Liver (tissue), 9 donors: Measurements from ENCODE around the gene MSI2. TPM values are rescaled to one million over a fixed set of nuclear protein-coding genes. Genes with fewer than 3 reads are reported as not detected.

Source experiments
- DNase-seq: peaks from one replicate; pipeline ENCODE4 v3.0.0-alpha.2; 2017; ENCODE audit warnings: low spot score
- H3K27ac ChIP-seq, 2 donors: one replicate each; pipeline ENCODE4 v1.7.0; 2013; ENCODE audit warnings: inconsistent platforms in 2 of 2, low read length in 2 of 2, control low read depth in 1 of 2, low read depth in 1 of 2, mild to moderate bottlenecking in 1 of 2
- H3K27me3 ChIP-seq, 4 donors: one replicate each; pipeline versions ENCODE4 v1.6.1 to v1.7.0; 2013; ENCODE audit warnings: low read length in 3 of 4, inconsistent platforms in 1 of 4, mild to moderate bottlenecking in 1 of 4, moderate library complexity in 1 of 4; ENCODE audit not compliant: control insufficient read depth in 4 of 4, insufficient read depth in 4 of 4
- H3K36me3 ChIP-seq, 4 donors: one replicate each; pipeline versions ENCODE4 v1.6.1 to v1.7.0; 2013; ENCODE audit warnings: low read length in 3 of 4, mild to moderate bottlenecking in 3 of 4, low read depth in 1 of 4, moderate library complexity in 1 of 4; ENCODE audit not compliant: control insufficient read depth in 4 of 4, insufficient read depth in 3 of 4
- H3K4me1 ChIP-seq, 4 donors: one replicate each; pipeline versions ENCODE4 v1.6.1 to v1.7.0; 2013; ENCODE audit warnings: low read length in 3 of 4, mild to moderate bottlenecking in 3 of 4, moderate library complexity in 1 of 4; ENCODE audit not compliant: control insufficient read depth in 4 of 4, insufficient read depth in 4 of 4
- H3K4me3 ChIP-seq, 3 donors: one replicate each; pipeline versions ENCODE4 v1.6.1 to v1.7.0; 2013; ENCODE audit warnings: low read length in 3 of 3, control low read depth in 1 of 3, low read depth in 1 of 3, mild to moderate bottlenecking in 1 of 3
- H3K9ac ChIP-seq, 2 donors: one replicate each; pipeline ENCODE4 v1.7.0; 2013; ENCODE audit warnings: low read length in 2 of 2, mild to moderate bottlenecking in 2 of 2, moderate library complexity in 2 of 2, control low read depth in 1 of 2, low read depth in 1 of 2
- H3K9me3 ChIP-seq, 4 donors: one replicate each; pipeline versions ENCODE4 v1.6.1 to v1.7.0; 2013; ENCODE audit warnings: low read length in 3 of 4; ENCODE audit not compliant: control insufficient read depth in 4 of 4
- CTCF ChIP-seq: fragments of 150-350 bp; IDR thresholded peaks from 2 replicates; pipeline ENCODE4 v1.5.1; 2017; ENCODE audit warnings: improper control_type of control experiment, low read depth, low read length; ENCODE audit not compliant: missing input control
- EGR1 ChIP-seq, 2 donors: IDR thresholded peaks; 2 replicates each; pipeline ENCODE4 v1.6.1; 2016 to 2018; ENCODE audit warnings: antibody characterized with exemption in 2 of 2, low read depth in 2 of 2
- FOXA1 ChIP-seq: IDR thresholded peaks from 2 replicates; pipeline ENCODE4 v1.6.1; 2016; ENCODE audit warnings: antibody characterized with exemption
- FOXA2 ChIP-seq: IDR thresholded peaks from 2 replicates; pipeline ENCODE4 v1.6.1; 2016; ENCODE audit warnings: antibody characterized with exemption
- GABPA ChIP-seq, 2 donors: IDR thresholded peaks in 1 of 2; conservative IDR thresholded peaks in 1 of 2; 2 replicates each; pipeline ENCODE4 v1.6.1; 2016; ENCODE audit warnings: antibody characterized with exemption in 2 of 2, mild to moderate bottlenecking in 1 of 2, moderate library complexity in 1 of 2
- HNF4A ChIP-seq, 2 donors: conservative IDR thresholded peaks; 2 replicates each; pipeline ENCODE4 v1.6.1; 2016; ENCODE audit warnings: antibody characterized with exemption in 2 of 2, mild to moderate bottlenecking in 2 of 2
- HNF4G ChIP-seq: IDR thresholded peaks from 2 replicates; pipeline ENCODE4 v1.6.1; 2016; ENCODE audit warnings: antibody characterized with exemption
- JUND ChIP-seq, 2 donors: IDR thresholded peaks; 2 replicates each; pipeline ENCODE4 v1.6.1; 2016; ENCODE audit warnings: antibody characterized with exemption in 2 of 2
- NR2F2 ChIP-seq: IDR thresholded peaks from 2 replicates; pipeline ENCODE4 v1.6.1; 2016; ENCODE audit warnings: antibody characterized with exemption
- RAD21 ChIP-seq, 2 donors: IDR thresholded peaks; 2 replicates each; pipeline ENCODE4 v1.6.1; 2016; ENCODE audit warnings: antibody characterized with exemption in 2 of 2, mild to moderate bottlenecking in 2 of 2
- RXRA ChIP-seq, 2 donors: IDR thresholded peaks; 2 replicates each; pipeline ENCODE4 v1.6.1; 2017 to 2018; ENCODE audit warnings: antibody characterized with exemption in 2 of 2, mild to moderate bottlenecking in 1 of 2
- SP1 ChIP-seq: IDR thresholded peaks from 2 replicates; pipeline ENCODE4 v1.6.1; 2018; ENCODE audit warnings: antibody characterized with exemption, mild to moderate bottlenecking
- TAF1 ChIP-seq: conservative IDR thresholded peaks from 2 replicates; pipeline ENCODE4 v1.6.1; 2016; ENCODE audit warnings: antibody characterized with exemption, mild to moderate bottlenecking
- YY1 ChIP-seq: IDR thresholded peaks from 2 replicates; pipeline ENCODE4 v1.6.1; 2016; ENCODE audit warnings: antibody characterized with exemption, mild to moderate bottlenecking
- ZBTB33 ChIP-seq: IDR thresholded peaks from 2 replicates; pipeline ENCODE4 v1.6.1; 2016; ENCODE audit warnings: antibody characterized with exemption
- WGBS: extraction: QIAGEN DNeasy Blood & Tissue Kit; methylation state at CpG from one replicate; pipeline ENCODE4 v1.1.7; 2013; 5-methylcytosine and 5-hydroxymethylcytosine counted together
- polyA plus RNA-seq, 2 donors: library from polyadenylated mRNA; stranded (reverse) in 1 of 2; unstranded in 1 of 2; fragments of 200-250 nt in 1 of 2; fragments of >200 nt in 1 of 2; fragmentation: Nextera tagmentation in 1 of 2; extraction: Ambion mirVana in 1 of 2; gene quantifications; one replicate each; pipeline versions ENCODE4 v1.2.1 to v1.2.3, GENCODE V29; 2013 to 2015
- total RNA-seq, 2 donors: library from RNA; depleted of rRNA; stranded (reverse); fragments of >200 nt; gene quantifications; one replicate each; pipeline ENCODE4 v1.2.3, GENCODE V29; 2014
- TF ChIP-seq, protein P1 (sequence below): IDR thresholded peaks from 2 replicates; pipeline ENCODE4 v1.6.1; 2016; ENCODE audit warnings: antibody characterized with exemption, mild to moderate bottlenecking
- TF ChIP-seq, protein P2 (sequence below): IDR thresholded peaks from 2 replicates; pipeline ENCODE4 v1.6.1; 2016; ENCODE audit warnings: antibody characterized with exemption
- TF ChIP-seq, protein P3 (sequence below): IDR thresholded peaks from 2 replicates; pipeline ENCODE4 v1.6.1; 2016; ENCODE audit warnings: antibody characterized with exemption
- donor health status: healthy.
- donor health status: healthy.
- donor health status: healthy.
- donor health status: healthy.
- donor health status: healthy.

The MSI2 gene
- total and polyA plus RNA-seq, 4 donors = 5.7 to 15.6 (median 9.2) TPM

DNA sequence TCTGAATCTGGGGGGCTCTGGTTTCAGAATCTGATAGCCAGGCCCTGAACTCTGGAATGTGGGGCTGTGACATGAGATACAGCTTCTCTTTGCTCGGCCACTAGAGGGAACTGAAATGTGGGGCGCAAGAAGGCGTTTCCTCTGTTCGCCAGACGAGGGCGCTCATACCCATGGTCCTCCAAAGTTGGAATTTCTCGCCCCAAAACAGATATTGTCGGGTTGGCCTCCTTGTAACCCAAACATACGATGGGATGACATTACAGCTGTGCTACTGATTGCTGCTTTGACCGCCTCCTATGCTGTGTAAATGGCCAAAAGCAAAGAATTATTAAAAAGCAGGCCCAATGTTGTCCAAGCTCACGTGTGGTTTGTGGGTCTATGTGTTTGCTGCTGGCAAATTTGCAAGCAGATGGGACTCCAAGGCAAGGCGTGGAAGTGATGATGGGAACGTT is 13.1 kb upstream of the MSI2 start (continued):
- TF ChIP-seq HNF4G = no peak
- peak in 1 of 2 donors; percentile 26 for TF ChIP-seq HNF4A (conservative IDR thresholded peaks at IDR 0.05)
- no peak for TF ChIP-seq TAF1
- TF ChIP-seq FOXA1 = no peak

- Histone ChIP-seq H3K9ac (no peak overlapping the region), H3K27me3 (peaks cover 0 to 2% (median 0%) of the 10 kb centered on the region in 4 donors), H3K4me3 (no peak overlapping the region), H3K36me3 (no peaks in the 10 kb centered on the region), H3K4me1 (no peaks in the 10 kb centered on the region), H3K27ac (no peak overlapping the region), H3K9me3 (no peaks in the 10 kb centered on the region)
- TF ChIP-seq ZBTB33 = no peak
- no peak for TF ChIP-seq YY1
- 78% methylated on average over 10 of the region's 10 CpGs for WGBS
- no peak for DNase-seq
Observed at GRCh38 chr17:57245786-57246185, 10.5 kb upstream of the MSI2 start.

- no peak overlapping the region for H3K27ac ChIP-seq
Observed at GRCh38 chr17:57246257-57246656, 10.1 kb upstream of the MSI2 start.

More at GRCh38 chr17:57246257-57246656, 10.1 kb upstream of the MSI2 start:
- no peak for TF ChIP-seq RXRA (IDR thresholded peaks at IDR 0.05)
- TF ChIP-seq, protein P1, sequence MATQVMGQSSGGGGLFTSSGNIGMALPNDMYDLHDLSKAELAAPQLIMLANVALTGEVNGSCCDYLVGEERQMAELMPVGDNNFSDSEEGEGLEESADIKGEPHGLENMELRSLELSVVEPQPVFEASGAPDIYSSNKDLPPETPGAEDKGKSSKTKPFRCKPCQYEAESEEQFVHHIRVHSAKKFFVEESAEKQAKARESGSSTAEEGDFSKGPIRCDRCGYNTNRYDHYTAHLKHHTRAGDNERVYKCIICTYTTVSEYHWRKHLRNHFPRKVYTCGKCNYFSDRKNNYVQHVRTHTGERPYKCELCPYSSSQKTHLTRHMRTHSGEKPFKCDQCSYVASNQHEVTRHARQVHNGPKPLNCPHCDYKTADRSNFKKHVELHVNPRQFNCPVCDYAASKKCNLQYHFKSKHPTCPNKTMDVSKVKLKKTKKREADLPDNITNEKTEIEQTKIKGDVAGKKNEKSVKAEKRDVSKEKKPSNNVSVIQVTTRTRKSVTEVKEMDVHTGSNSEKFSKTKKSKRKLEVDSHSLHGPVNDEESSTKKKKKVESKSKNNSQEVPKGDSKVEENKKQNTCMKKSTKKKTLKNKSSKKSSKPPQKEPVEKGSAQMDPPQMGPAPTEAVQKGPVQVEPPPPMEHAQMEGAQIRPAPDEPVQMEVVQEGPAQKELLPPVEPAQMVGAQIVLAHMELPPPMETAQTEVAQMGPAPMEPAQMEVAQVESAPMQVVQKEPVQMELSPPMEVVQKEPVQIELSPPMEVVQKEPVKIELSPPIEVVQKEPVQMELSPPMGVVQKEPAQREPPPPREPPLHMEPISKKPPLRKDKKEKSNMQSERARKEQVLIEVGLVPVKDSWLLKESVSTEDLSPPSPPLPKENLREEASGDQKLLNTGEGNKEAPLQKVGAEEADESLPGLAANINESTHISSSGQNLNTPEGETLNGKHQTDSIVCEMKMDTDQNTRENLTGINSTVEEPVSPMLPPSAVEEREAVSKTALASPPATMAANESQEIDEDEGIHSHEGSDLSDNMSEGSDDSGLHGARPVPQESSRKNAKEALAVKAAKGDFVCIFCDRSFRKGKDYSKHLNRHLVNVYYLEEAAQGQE = no peak
- TF ChIP-seq HNF4G = no peak
- TF ChIP-seq YY1 = no peak
- TF ChIP-seq NR2F2 = no peak
- TF ChIP-seq, protein P2, sequence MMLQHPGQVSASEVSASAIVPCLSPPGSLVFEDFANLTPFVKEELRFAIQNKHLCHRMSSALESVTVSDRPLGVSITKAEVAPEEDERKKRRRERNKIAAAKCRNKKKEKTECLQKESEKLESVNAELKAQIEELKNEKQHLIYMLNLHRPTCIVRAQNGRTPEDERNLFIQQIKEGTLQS = no peak
- no peak for TF ChIP-seq CTCF
- TF ChIP-seq FOXA2 = no peak
- TF ChIP-seq ZBTB33 = no peak
- no peak for TF ChIP-seq RAD21 (IDR thresholded peaks at IDR 0.05)
- no peak for TF ChIP-seq FOXA1
- no peak for TF ChIP-seq SP1
- no peak for TF ChIP-seq EGR1 (IDR thresholded peaks at IDR 0.05; ENCODE audit: low read depth in 2 of 2)
- TF ChIP-seq GABPA (IDR thresholded peaks at IDR 0.05 in 1 of 2, conservative IDR thresholded peaks at IDR 0.05 in 1 of 2) = no peak
- TF ChIP-seq, protein P3, sequence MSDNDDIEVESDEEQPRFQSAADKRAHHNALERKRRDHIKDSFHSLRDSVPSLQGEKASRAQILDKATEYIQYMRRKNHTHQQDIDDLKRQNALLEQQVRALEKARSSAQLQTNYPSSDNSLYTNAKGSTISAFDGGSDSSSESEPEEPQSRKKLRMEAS = no peak
- no peak for TF ChIP-seq TAF1
- no peak for TF ChIP-seq HNF4A (conservative IDR thresholded peaks at IDR 0.05)
- TF ChIP-seq JUND (IDR thresholded peaks at IDR 0.05) = no peak
- DNase-seq = no peak
- Histone ChIP-seq H3K9ac (no peak overlapping the region), H3K27me3 (peaks cover 0 to 2% (median 0%) of the 10 kb centered on the region in 4 donors), H3K9me3 (no peaks in the 10 kb centered on the region), H3K4me1 (no peaks in the 10 kb centered on the region), H3K36me3 (no peaks in the 10 kb centered on the region), H3K4me3 (no peak overlapping the region)
- WGBS = 95% methylated on average over 3 of the region's 3 CpGs
